GM12875 (cell line): ENCODE measurements around the gene HOXA4.

Experiments
- H3K4me3 ChIP-seq: one replicate; pipeline ENCODE4 v1.5.1; 2011; ENCODE audit warnings: low read depth, low read length, control low read depth
- CTCF ChIP-seq: IDR thresholded peaks from 2 replicates; pipeline ENCODE4 v1.5.1; 2011; ENCODE audit warnings: low read depth, mild to moderate bottlenecking, control low read depth, inconsistent platforms, low read length, moderate library complexity, borderline replicate concordance; ENCODE audit not compliant: insufficient read depth

HOXA4 gene

GRCh38 chr7:27163288-27164044, 32.9 kb upstream of the HOXA4 start:
- no peak for TF ChIP-seq CTCF
- H3K4me3 ChIP-seq = no peak overlapping the region

GRCh38 chr7:27162561-27163287, 32.2 kb upstream of the HOXA4 start:
- no peak overlapping the region for H3K4me3 ChIP-seq
- TF ChIP-seq CTCF = no peak

- no peak overlapping the region for H3K4me3 ChIP-seq
- no peak for TF ChIP-seq CTCF
Measured at GRCh38 chr7:27161721-27162560, 31.4 kb upstream of the HOXA4 start.

- no peak overlapping the region for H3K4me3 ChIP-seq
- TF ChIP-seq CTCF = no peak
Measured at GRCh38 chr7:27161214-27161720, 30.7 kb upstream of the HOXA4 start.

GRCh38 chr7:27160546-27161213, 30.1 kb upstream of the HOXA4 start:
- H3K4me3 ChIP-seq = peak overlapping the region; percentile 65
- TF ChIP-seq CTCF = peak; percentile 98

GRCh38 chr7:27160145-27160545, 29.6 kb upstream of the HOXA4 start:
- no peak for TF ChIP-seq CTCF
- peak overlapping the region; percentile 65 for H3K4me3 ChIP-seq
